Muscle of back (tissue), 11 donors: ENCODE measurements around the gene FARP2. TPM values are rescaled to one million over a fixed set of nuclear protein-coding genes. Genes with fewer than 3 reads are reported as not detected.

ENCODE experiments used
- DNase-seq, 3 donors: peaks; one replicate each; pipeline versions ENCODE4 v3.0.0 to v3.0.0-alpha.2; 2013
- polyA plus RNA-seq, 10 donors: library from polyadenylated mRNA; unstranded; fragments of 120-200 nt; gene quantifications; one replicate each; pipeline ENCODE4 v1.2.1, GENCODE V29; 2013; ENCODE audit not compliant: insufficient read length in 10 of 10

The FARP2 gene
- polyA plus RNA-seq, 10 donors, result 24.8 to 43.7 (median 33.8) TPM

GRCh38 chr2:241485172-241485911, 129.3 kb downstream of the FARP2 start:
- no peak for DNase-seq

GRCh38 chr2:241489088-241489487, 133.0 kb downstream of the FARP2 start:
- DNase-seq, result no peak

- DNase-seq, result no peak
Measured at GRCh38 chr2:241489733-241490680, 133.9 kb downstream of the FARP2 start.

GRCh38 chr2:241490825-241491506, 134.9 kb downstream of the FARP2 start:
- DNase-seq, result no peak

GRCh38 chr2:241491549-241492173, 135.6 kb downstream of the FARP2 start:
- no peak for DNase-seq

- no peak for DNase-seq
Measured at GRCh38 chr2:241492174-241492565, 136.1 kb downstream of the FARP2 start.

- no peak for DNase-seq
Measured at GRCh38 chr2:241493092-241493491, 137.0 kb downstream of the FARP2 start.

GRCh38 chr2:241494311-241494908, 138.3 kb downstream of the FARP2 start:
- DNase-seq, result no peak

GRCh38 chr2:241495172-241496002, 139.3 kb downstream of the FARP2 start:
- DNase-seq, result no peak

GRCh38 chr2:241496003-241496707, 140.1 kb downstream of the FARP2 start:
- DNase-seq, result no peak

GRCh38 chr2:241496904-241497877, 141.1 kb downstream of the FARP2 start:
- no peak for DNase-seq

GRCh38 chr2:241498115-241499070, 142.3 kb downstream of the FARP2 start:
- DNase-seq, result no peak

- peak in 1 of 3 donors; percentile 19 for DNase-seq
Measured at GRCh38 chr2:241499146-241499965, 143.3 kb downstream of the FARP2 start.

GRCh38 chr2:241500016-241500415, 143.9 kb downstream of the FARP2 start:
- no peak for DNase-seq

- no peak for DNase-seq
Measured at GRCh38 chr2:241500431-241500975, 144.4 kb downstream of the FARP2 start.

- no peak for DNase-seq
Measured at GRCh38 chr2:241501099-241501541, 145.0 kb downstream of the FARP2 start.
